ENCODE measurements around the gene SERPINC1. TPM values are rescaled to one million over a fixed set of nuclear protein-coding genes. Genes with fewer than 3 reads are reported as not detected.
"Not testable (repeated sequence)": the region's sequence is repeated elsewhere in the genome, so short reads cannot be mapped to it uniquely, and the experiment has no call there.

The SERPINC1 gene
- total RNA-seq, 1 donor from 2014 or later: not detected

DNA sequence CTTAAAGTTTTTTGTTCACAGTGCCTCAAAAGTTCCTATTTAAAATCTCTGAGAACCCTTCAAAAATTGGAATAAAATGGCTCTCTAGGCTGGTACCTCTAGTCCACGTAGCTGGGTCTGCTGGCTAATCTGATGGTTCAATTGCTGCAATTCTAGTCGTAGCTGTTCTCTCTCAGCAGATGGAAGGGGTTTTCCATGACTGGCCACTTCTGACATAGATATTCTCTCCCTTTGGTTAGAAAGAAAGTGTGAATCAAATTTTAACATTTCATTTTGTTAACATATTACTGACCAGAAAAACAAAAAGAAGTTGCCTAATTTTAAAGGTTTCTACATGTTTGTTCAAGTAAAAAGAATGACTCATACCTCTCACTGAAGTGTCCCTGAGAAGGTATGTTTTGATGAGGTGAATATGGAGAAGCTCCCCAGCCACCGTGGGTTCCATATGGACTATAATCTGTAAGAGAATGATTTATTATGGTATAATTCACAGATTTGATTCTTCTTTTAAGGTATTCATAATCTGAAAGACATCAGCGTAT is 29.3 kb upstream of the SERPINC1 start:
- no peak overlapping the region for H3K4me3 Mint-ChIP-seq (ENCODE audit: low read depth)
- H3K9me3 Mint-ChIP-seq (ENCODE audit: low read depth): no peaks in the 10 kb centered on the region
- H3K36me3 Mint-ChIP-seq (ENCODE audit: insufficient read depth): peaks cover 33% of the 10 kb centered on the region
- H3K27ac Mint-ChIP-seq: no peak overlapping the region
- H3K27me3 Mint-ChIP-seq: no peaks in the 10 kb centered on the region
- TF ChIP-seq, protein P1, sequence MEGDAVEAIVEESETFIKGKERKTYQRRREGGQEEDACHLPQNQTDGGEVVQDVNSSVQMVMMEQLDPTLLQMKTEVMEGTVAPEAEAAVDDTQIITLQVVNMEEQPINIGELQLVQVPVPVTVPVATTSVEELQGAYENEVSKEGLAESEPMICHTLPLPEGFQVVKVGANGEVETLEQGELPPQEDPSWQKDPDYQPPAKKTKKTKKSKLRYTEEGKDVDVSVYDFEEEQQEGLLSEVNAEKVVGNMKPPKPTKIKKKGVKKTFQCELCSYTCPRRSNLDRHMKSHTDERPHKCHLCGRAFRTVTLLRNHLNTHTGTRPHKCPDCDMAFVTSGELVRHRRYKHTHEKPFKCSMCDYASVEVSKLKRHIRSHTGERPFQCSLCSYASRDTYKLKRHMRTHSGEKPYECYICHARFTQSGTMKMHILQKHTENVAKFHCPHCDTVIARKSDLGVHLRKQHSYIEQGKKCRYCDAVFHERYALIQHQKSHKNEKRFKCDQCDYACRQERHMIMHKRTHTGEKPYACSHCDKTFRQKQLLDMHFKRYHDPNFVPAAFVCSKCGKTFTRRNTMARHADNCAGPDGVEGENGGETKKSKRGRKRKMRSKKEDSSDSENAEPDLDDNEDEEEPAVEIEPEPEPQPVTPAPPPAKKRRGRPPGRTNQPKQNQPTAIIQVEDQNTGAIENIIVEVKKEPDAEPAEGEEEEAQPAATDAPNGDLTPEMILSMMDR (IDR thresholded peaks at IDR 0.05; ENCODE audit: unreplicated experiment): no peak
- no peak for DNase-seq (ENCODE audit: low spot score, unreplicated experiment)
- no peaks in the 10 kb centered on the region for H3K4me1 Mint-ChIP-seq (ENCODE audit: low read depth)

- TF ChIP-seq, protein P1 (IDR thresholded peaks at IDR 0.05; ENCODE audit: unreplicated experiment): no peak
- no peaks in the 10 kb centered on the region for H3K27me3 Mint-ChIP-seq
- H3K36me3 Mint-ChIP-seq (ENCODE audit: insufficient read depth): peaks cover 19% of the 10 kb centered on the region
- H3K4me1 Mint-ChIP-seq (ENCODE audit: low read depth): peaks cover 5% of the 10 kb centered on the region
- H3K9me3 Mint-ChIP-seq (ENCODE audit: low read depth): no peaks in the 10 kb centered on the region
- H3K4me3 Mint-ChIP-seq (ENCODE audit: low read depth): no peak overlapping the region
- DNase-seq (ENCODE audit: low spot score, unreplicated experiment): no peak
- no peak overlapping the region for H3K27ac Mint-ChIP-seq
These were observed 19.9 kb upstream of the SERPINC1 start for GRCh38 chr1:173937062-173937461.

GRCh38 chr1:173934440-173934839 is 17.3 kb upstream of the SERPINC1 start:
- no peaks in the 10 kb centered on the region for H3K27me3 Mint-ChIP-seq
- H3K9me3 Mint-ChIP-seq (ENCODE audit: low read depth): no peaks in the 10 kb centered on the region
- H3K4me1 Mint-ChIP-seq (ENCODE audit: low read depth): peaks cover 10% of the 10 kb centered on the region
- DNase-seq (ENCODE audit: low spot score, unreplicated experiment): no peak
- TF ChIP-seq, protein P1 (IDR thresholded peaks at IDR 0.05; ENCODE audit: unreplicated experiment): no peak
- H3K4me3 Mint-ChIP-seq (ENCODE audit: low read depth): no peak overlapping the region
- peak overlapping the region; percentile 6 for H3K27ac Mint-ChIP-seq
- H3K36me3 Mint-ChIP-seq (ENCODE audit: insufficient read depth): peaks cover 14% of the 10 kb centered on the region

- not testable (repeated sequence) for H3K27me3 Mint-ChIP-seq; H3K9me3 Mint-ChIP-seq (ENCODE audit: low read depth); H3K4me3 Mint-ChIP-seq (ENCODE audit: low read depth); DNase-seq (ENCODE audit: low spot score, unreplicated experiment); H3K27ac Mint-ChIP-seq; H3K36me3 Mint-ChIP-seq (ENCODE audit: insufficient read depth)
- peaks cover 14% of the 10 kb centered on the region for H3K4me1 Mint-ChIP-seq (ENCODE audit: low read depth)
These were observed 13.4 kb upstream of the SERPINC1 start for GRCh38 chr1:173930541-173930940.

DNA sequence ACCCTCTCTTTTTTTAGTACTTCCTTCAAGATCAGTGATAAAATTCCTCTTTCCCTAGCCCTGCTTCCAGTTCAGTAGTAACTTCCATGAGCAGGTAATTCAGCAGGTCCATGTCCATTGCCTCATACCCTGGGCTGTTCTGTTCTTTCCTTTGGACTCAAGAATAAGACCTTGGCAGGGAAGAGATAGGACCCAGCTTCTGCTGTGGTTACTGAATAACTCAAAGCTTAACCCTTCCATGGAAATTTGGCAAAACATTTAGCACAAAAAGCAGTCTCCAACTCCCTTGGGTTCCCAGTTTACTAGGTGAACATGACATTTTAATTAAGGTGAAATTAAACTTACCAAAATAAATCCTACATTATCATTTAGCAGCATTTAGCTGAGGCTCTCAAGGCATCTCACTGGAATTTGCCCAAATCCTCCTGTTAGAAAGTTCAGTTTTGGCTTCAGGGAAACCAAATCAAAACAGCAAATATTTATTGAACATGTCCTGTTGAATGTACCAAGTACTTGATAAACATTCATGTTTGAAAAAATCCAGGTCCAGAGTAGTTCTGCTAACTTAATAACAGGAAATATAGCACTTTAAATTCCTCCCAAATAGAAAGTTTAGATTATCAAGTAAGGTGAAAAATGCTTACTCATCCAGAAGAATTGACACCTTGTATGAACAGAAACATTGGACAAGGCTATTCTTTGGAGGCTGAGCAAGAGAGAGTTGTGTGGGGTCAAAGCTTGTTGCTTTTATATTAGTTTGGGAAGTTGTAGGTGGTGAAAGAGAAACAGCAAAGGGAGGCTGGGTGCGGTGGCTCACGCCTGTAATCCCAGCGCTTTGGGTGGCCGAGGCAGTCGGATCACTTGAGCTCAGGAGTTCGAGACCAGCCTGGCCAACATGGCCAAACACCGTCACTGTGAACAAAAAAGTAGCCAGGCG is 8.4 kb upstream of the SERPINC1 start:
- no peak for DNase-seq (ENCODE audit: low spot score, unreplicated experiment)
- Mint-ChIP-seq H3K4me3 (ENCODE audit: low read depth) (no peak overlapping the region), H3K27me3 (no peaks in the 10 kb centered on the region), H3K9me3 (ENCODE audit: low read depth) (no peaks in the 10 kb centered on the region), H3K36me3 (ENCODE audit: insufficient read depth) (peaks cover 4% of the 10 kb centered on the region), H3K4me1 (ENCODE audit: low read depth) (peaks cover 10% of the 10 kb centered on the region), H3K27ac (peak overlapping the region; percentile 23)
- TF ChIP-seq, protein P1 (IDR thresholded peaks at IDR 0.05; ENCODE audit: unreplicated experiment): no peak
